CD14-positive monocyte (primary cell): ENCODE results near the gene FBXL16. TPM values are rescaled to one million over a fixed set of nuclear protein-coding genes. Genes with fewer than 3 reads are reported as not detected.

ENCODE experiments used
- DNase-seq, 3 donors: peaks; one replicate each; pipeline ENCODE4 v3.0.0-alpha.2; 2011 to 2022
- H2AFZ ChIP-seq: 2 replicates; pipeline ENCODE4 v1.6.0; 2012; ENCODE audit warnings: mild to moderate bottlenecking, low read depth, low read length, inconsistent platforms; ENCODE audit not compliant: insufficient read depth, poor library complexity, severe bottlenecking
- H3K27ac ChIP-seq, 2 donors: 1 replicate in 1 of 2; 2 replicates in 1 of 2; pipeline ENCODE4 v1.5.1; 2012 to 2013; ENCODE audit warnings: low read length in 2 of 2, control low read depth in 1 of 2, inconsistent platforms in 1 of 2, low read depth in 1 of 2, mild to moderate bottlenecking in 1 of 2
- H3K27me3 ChIP-seq, 2 donors: one replicate each; pipeline versions ENCODE4 v1.6.0 to v1.6.1; 2011 to 2013; ENCODE audit warnings: low read length in 2 of 2; ENCODE audit not compliant: control insufficient read depth in 2 of 2, insufficient read depth in 2 of 2
- H3K36me3 ChIP-seq, 2 donors: replicated peaks in 1 of 2; 1 replicate in 1 of 2; 2 replicates in 1 of 2; pipeline versions ENCODE4 v1.5.1 to v1.6.1; 2012 to 2013; ENCODE audit warnings: low read length in 2 of 2, control low read depth in 1 of 2, inconsistent platforms in 1 of 2, mild to moderate bottlenecking in 1 of 2; ENCODE audit not compliant: insufficient read depth in 2 of 2, control insufficient read depth in 1 of 2
- H3K4me1 ChIP-seq, 2 donors: 1 replicate in 1 of 2; 2 replicates in 1 of 2; pipeline versions ENCODE4 v1.5.1 to v1.6.1; 2012 to 2013; ENCODE audit warnings: low read length in 2 of 2, control low read depth in 1 of 2, inconsistent platforms in 1 of 2, mild to moderate bottlenecking in 1 of 2, moderate library complexity in 1 of 2; ENCODE audit not compliant: insufficient read depth in 2 of 2, control insufficient read depth in 1 of 2
- H3K4me2 ChIP-seq: replicated peaks from 2 replicates; pipeline ENCODE3; 2012; ENCODE audit warnings: low read length, moderate library complexity, mild to moderate bottlenecking; ENCODE audit not compliant: poor library complexity, severe bottlenecking; ENCODE audit errors: extremely low read depth
- H3K4me3 ChIP-seq, 3 experiments: fragments of 200-600 bp in 1 of 3; sonication (generic) in 1 of 3; replicated peaks in 1 of 3; 1 replicate in 2 of 3; 2 replicates in 1 of 3; pipeline ENCODE4 v1.5.1; 2011 to 2013; ENCODE audit warnings: low read length in 3 of 3, mild to moderate bottlenecking in 3 of 3, control low read depth in 2 of 3, low read depth in 2 of 3, inconsistent platforms in 1 of 3, moderate library complexity in 1 of 3
- H3K79me2 ChIP-seq: 2 replicates; pipeline ENCODE4 v1.6.0; 2012; ENCODE audit warnings: mild to moderate bottlenecking, control low read depth, inconsistent platforms, low read length, moderate library complexity; ENCODE audit not compliant: insufficient read depth
- H3K9ac ChIP-seq: 2 replicates; pipeline ENCODE4 v1.6.0; 2017; ENCODE audit warnings: low read length, mild to moderate bottlenecking; ENCODE audit not compliant: insufficient read depth, poor library complexity, severe bottlenecking
- H3K9me3 ChIP-seq, 2 donors: replicated peaks in 1 of 2; 1 replicate in 1 of 2; 2 replicates in 1 of 2; pipeline versions ENCODE4 v1.5.1 to v1.6.1; 2012 to 2013; ENCODE audit warnings: low read length in 2 of 2, control low read depth in 1 of 2; ENCODE audit not compliant: control insufficient read depth in 1 of 2, insufficient read depth in 1 of 2
- H4K20me1 ChIP-seq: 2 replicates; pipeline ENCODE4 v1.6.0; 2012; ENCODE audit warnings: mild to moderate bottlenecking, low read length, control low read depth, moderate library complexity; ENCODE audit not compliant: insufficient read depth
- H3K27ac Mint-ChIP-seq, 7 donors: one replicate each; pipeline ENCODE4 v1.8.0; 2020; ENCODE audit warnings: mild to moderate bottlenecking in 7 of 7, mixed read lengths in 7 of 7, moderate library complexity in 6 of 7, inconsistent platforms in 2 of 7
- H3K27me3 Mint-ChIP-seq, 3 donors: one replicate each; pipeline ENCODE4 v1.8.0; 2021 to 2022; ENCODE audit warnings: low read depth in 3 of 3, mild to moderate bottlenecking in 3 of 3, mixed read lengths in 3 of 3, moderate library complexity in 3 of 3, inconsistent platforms in 1 of 3
- H3K36me3 Mint-ChIP-seq, 2 donors: one replicate each; pipeline ENCODE4 v1.8.0; 2020; ENCODE audit warnings: mixed read lengths in 2 of 2, inconsistent platforms in 1 of 2, mild to moderate bottlenecking in 1 of 2
- H3K4me1 Mint-ChIP-seq: one replicate; pipeline ENCODE4 v1.8.0; 2020; ENCODE audit warnings: mild to moderate bottlenecking, mixed read lengths
- H3K4me3 Mint-ChIP-seq, 2 donors: one replicate each; pipeline ENCODE4 v1.8.0; 2020; ENCODE audit warnings: mild to moderate bottlenecking in 2 of 2, mixed read lengths in 2 of 2, moderate library complexity in 1 of 2
- H3K9me3 Mint-ChIP-seq, 7 donors: one replicate each; pipeline ENCODE4 v1.8.0; 2020 to 2022; ENCODE audit warnings: mixed read lengths in 7 of 7, mild to moderate bottlenecking in 6 of 7, moderate library complexity in 6 of 7, inconsistent platforms in 2 of 7
- WGBS: methylation state at CpG from one replicate; pipeline ENCODE4 v1.1.5; 2013; ENCODE audit warnings: missing lambda C conversion rate; ENCODE audit not compliant: insufficient coverage; 5-methylcytosine and 5-hydroxymethylcytosine counted together
- intact Hi-C, 2 donors: fragments of 100-400 bp; cut with micrococcal nuclease; formaldehyde crosslinking; loops; one replicate each; pipeline versions ENCODE4 v1.15.0 to v1.15.1; 2023
- polyA plus RNA-seq, 3 donors: library from polyadenylated mRNA; depleted of rRNA in 1 of 3; unstranded in 2 of 3; stranded (reverse) in 1 of 3; fragments of 300-500 nt in 2 of 3; fragments of >200 nt in 1 of 3; fragmentation: Illumina TruSeq in 2 of 3; gene quantifications; 1 replicate in 2 of 3; 2 replicates in 1 of 3; pipeline ENCODE4 v1.2.3, GENCODE V29; 2012 to 2021
- TF ChIP-seq, protein P1 (sequence below): fragments of 200-600 bp; IDR thresholded peaks from one replicate; pipeline ENCODE4 v1.8.0; 2022; ENCODE audit warnings: antibody characterized with exemption, mild to moderate bottlenecking

The FBXL16 gene
- polyA plus RNA-seq, 3 donors = 0.28 to 1.0 (median 0.49) TPM

- H3K79me2 ChIP-seq = no peaks in the 10 kb centered on the region
- H4K20me1 ChIP-seq = no peaks in the 10 kb centered on the region
- H3K4me1 Mint-ChIP-seq = peaks cover 10% of the 10 kb centered on the region
- no peaks in the 10 kb centered on the region for H3K27me3 ChIP-seq
- H3K9me3 Mint-ChIP-seq = no peaks in the 10 kb centered on the region
- H3K9me3 ChIP-seq = no peaks in the 10 kb centered on the region
- peak overlapping the region in 1 of 2 donors; percentile 40 for H3K27ac ChIP-seq
- peak overlapping the region in 3 of 7 donors; percentile 8 to 30 (median 24) for H3K27ac Mint-ChIP-seq
- intact Hi-C loops = loop anchor here (2.0 to 5.0 kb wide), 2 partner anchors 24 to 83 kb away; partner anchors contain the start of gene METTL26 (in 2 of the 2)
- peaks cover 0 to 3% (median 2%) of the 10 kb centered on the region in 3 donors for H3K27me3 Mint-ChIP-seq
- TF ChIP-seq, protein P1, sequence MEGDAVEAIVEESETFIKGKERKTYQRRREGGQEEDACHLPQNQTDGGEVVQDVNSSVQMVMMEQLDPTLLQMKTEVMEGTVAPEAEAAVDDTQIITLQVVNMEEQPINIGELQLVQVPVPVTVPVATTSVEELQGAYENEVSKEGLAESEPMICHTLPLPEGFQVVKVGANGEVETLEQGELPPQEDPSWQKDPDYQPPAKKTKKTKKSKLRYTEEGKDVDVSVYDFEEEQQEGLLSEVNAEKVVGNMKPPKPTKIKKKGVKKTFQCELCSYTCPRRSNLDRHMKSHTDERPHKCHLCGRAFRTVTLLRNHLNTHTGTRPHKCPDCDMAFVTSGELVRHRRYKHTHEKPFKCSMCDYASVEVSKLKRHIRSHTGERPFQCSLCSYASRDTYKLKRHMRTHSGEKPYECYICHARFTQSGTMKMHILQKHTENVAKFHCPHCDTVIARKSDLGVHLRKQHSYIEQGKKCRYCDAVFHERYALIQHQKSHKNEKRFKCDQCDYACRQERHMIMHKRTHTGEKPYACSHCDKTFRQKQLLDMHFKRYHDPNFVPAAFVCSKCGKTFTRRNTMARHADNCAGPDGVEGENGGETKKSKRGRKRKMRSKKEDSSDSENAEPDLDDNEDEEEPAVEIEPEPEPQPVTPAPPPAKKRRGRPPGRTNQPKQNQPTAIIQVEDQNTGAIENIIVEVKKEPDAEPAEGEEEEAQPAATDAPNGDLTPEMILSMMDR = peak; percentile 72
- H3K4me2 ChIP-seq = peak overlapping the region; percentile 79
- under 1% methylated on average over 22 of the region's 43 CpGs for WGBS
- H2AFZ ChIP-seq = peak overlapping the region; percentile 87
- H3K4me3 ChIP-seq = peak overlapping the region; percentile 4 to 65 (median 27)
- peak overlapping the region; percentile 65 to 73 for H3K4me3 Mint-ChIP-seq
- peaks cover 0 to 6% of the 10 kb centered on the region in 2 donors for H3K36me3 Mint-ChIP-seq
- peak; percentile 91 to 94 (median 93) for DNase-seq
- H3K36me3 ChIP-seq = no peaks in the 10 kb centered on the region
- peak overlapping the region; percentile 13 for H3K9ac ChIP-seq
- peaks cover 11 to 16% of the 10 kb centered on the region in 2 donors for H3K4me1 ChIP-seq
Observed at GRCh38 chr16:660459-661183, 45.0 kb downstream of the FBXL16 start.

GRCh38 chr16:660132-660458, 45.5 kb downstream of the FBXL16 start:
- Mint-ChIP-seq H3K36me3 (peaks cover 0 to 6% of the 10 kb centered on the region in 2 donors), H3K4me1 (peaks cover 10% of the 10 kb centered on the region), H3K27me3 (peaks cover 0 to 3% (median 0%) of the 10 kb centered on the region in 3 donors), H3K9me3 (no peaks in the 10 kb centered on the region), H3K4me3 (peak overlapping the region in 1 of 2 donors; percentile 65), H3K27ac (peak overlapping the region in 1 of 7 donors; percentile 30)
- no peak for DNase-seq
- H3K79me2 ChIP-seq = no peaks in the 10 kb centered on the region
- WGBS = 40% methylated on average over 4 of the region's 6 CpGs
- H3K27ac ChIP-seq = peak overlapping the region in 1 of 2 donors; percentile 40
- intact Hi-C loops = loop anchor here (2.0 to 5.0 kb wide), 2 partner anchors 23 to 83 kb away; partner anchors contain the start of gene METTL26 (in 2 of the 2)
- no peaks in the 10 kb centered on the region for H3K9me3 ChIP-seq
- H3K27me3 ChIP-seq = no peaks in the 10 kb centered on the region
- no peaks in the 10 kb centered on the region for H4K20me1 ChIP-seq
- peak overlapping the region in 2 of 3 experiments; percentile 27 to 65 for H3K4me3 ChIP-seq
- TF ChIP-seq, protein P1 = no peak
- peak overlapping the region; percentile 79 for H3K4me2 ChIP-seq
- peak overlapping the region; percentile 87 for H2AFZ ChIP-seq
- no peaks in the 10 kb centered on the region for H3K36me3 ChIP-seq
- H3K9ac ChIP-seq = peak overlapping the region; percentile 13
- H3K4me1 ChIP-seq = peaks cover 11 to 16% of the 10 kb centered on the region in 2 donors
